RPMI7951 (cell line): ENCODE data around the gene TMEM247. TPM values are rescaled to one million over a fixed set of nuclear protein-coding genes. Genes with fewer than 3 reads are reported as not detected.
A peak's percentile ranks its signal among the peaks of the same experiment; 100 is the strongest.
"Not testable (repeated sequence)": the region's sequence is repeated elsewhere in the genome, so short reads cannot be mapped to it uniquely, and the experiment has no call there.

Experiments
- DNase-seq: peaks from one replicate; pipeline ENCODE4 v3.0.0-alpha.2; 2012; ENCODE audit warnings: low read depth
- total RNA-seq: library from RNA; depleted of rRNA; stranded (reverse); fragments of >200 nt; shearing (Covaris generic); gene quantifications from 2 replicates; pipeline ENCODE4 v1.2.3, GENCODE V29; 2014; rRNA removed

TMEM247 gene
- total RNA-seq, 1 experiment from 2014 or later = not detected

GRCh38 chr2:46510598-46511177 is 31.3 kb downstream of the TMEM247 start:
- DNase-seq = no peak

GRCh38 chr2:46512185-46512584 is 32.8 kb downstream of the TMEM247 start:
- no peak for DNase-seq

DNA sequence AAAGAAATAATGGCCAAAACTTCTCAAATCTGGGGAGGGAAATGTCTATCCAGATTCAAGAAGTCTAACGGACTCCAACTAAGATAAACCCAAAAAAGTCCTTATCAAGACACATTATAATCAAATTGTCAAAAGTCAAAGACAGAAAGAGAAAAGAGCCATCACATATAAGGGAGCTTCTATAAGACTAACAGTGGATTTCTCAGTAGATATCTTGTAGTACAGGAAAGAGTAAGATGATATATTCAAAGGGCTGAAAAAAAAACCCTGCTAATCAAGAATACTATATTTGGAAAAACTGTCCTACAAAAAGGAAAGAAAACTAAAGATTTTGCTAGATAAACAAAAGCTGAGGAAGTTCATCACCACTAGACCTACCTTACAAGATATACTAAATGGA is 35.4 kb downstream of the TMEM247 start:
- no peak for DNase-seq

- no peak for DNase-seq
Observed at GRCh38 chr2:46517485-46517884, 38.1 kb downstream of the TMEM247 start.

DNA sequence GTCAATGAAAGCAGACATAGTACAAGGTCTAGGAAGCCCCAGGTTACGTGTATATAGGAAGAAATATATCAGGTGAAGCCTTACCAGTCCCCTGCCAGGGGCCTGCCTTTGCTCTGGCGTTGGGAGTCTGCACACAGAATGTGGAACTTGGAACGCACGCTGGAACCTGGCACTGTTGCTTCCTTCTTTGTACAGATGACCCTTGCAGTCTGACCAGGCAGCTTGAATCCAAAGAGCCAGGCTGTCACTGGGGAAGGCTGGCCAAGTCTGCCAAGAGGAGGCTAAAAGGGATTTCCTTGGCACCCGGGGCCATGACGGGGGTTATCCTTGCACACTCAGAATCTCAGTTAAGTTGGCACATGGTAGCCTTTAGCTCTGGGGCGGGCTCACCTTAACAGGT is 39.5 kb downstream of the TMEM247 start:
- DNase-seq = no peak

DNA sequence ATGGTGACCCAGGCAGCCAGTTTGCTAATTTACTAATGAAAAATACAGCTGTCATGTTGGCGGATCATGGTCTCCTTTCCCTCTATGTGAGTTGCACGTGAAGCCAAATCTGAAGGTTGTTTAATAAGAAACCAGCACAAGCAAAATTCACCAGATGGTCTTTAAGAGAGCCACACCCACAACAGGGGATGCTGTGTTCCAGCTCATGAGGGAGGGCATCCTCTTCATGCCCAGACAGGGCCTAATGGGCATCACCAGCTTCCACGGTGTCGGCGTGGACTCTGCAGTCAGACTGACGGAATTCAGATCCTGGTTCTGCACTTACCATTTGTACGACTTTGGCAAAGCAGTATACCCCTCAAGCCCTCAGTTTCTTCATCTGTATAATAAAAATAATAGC is 39.9 kb downstream of the TMEM247 start:
- no peak for DNase-seq

DNA sequence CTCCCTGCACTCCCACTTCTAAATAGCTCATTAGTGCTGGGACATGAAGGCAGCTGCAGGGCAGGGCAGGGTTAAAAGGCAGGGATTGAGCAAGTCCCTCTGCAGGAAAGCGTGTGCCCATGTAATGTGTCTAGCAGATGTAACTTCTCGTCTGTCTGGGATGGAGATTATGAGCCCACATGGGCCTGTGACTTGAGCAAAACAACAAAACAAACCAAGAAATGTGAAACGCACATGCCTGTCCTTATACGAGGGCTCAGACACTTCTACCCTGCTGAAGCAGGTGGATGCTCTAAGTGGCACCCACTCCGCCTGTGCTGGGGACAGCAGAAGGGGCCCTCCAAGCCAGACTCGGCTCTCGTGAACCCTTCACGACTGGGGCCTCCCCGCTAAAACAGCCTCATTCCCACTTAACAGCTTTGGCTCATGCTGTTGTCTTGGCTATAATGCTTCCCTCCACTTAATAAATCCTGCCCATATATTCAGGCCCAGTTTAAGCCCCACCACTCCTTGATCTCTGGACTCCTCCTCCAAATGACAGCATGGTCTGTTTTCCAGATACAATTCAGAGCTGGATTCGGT is 40.9 kb downstream of the TMEM247 start:
- DNase-seq = no peak

DNA sequence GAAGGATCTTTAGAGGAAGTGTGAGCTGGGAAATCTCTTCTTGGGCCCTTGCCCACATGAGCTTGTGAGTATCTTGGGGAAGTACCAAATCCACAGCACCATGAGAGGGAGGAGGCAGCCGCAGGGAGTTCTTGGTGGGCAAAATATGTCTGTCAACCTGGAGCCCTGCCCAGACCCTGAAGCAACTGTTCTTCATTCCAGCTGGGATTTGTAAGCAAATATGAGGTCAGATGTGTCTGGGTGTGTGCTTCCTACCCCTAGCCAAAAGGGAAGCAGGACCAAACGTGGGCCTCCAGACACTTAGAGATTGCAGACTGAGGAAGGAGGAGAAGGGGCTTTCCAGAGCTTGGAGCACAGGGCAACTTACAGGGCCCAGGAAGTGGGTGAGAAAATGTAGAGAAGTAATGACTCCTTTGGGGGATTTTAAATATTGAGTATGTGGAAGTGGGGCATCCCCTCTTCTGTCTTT is 41.9 kb downstream of the TMEM247 start:
- DNase-seq = peak; percentile 67

GRCh38 chr2:46522385-46522784 is 43.0 kb downstream of the TMEM247 start:
- DNase-seq = not testable (repeated sequence)

GRCh38 chr2:46525522-46526155 is 46.3 kb downstream of the TMEM247 start:
- DNase-seq = no peak

DNA sequence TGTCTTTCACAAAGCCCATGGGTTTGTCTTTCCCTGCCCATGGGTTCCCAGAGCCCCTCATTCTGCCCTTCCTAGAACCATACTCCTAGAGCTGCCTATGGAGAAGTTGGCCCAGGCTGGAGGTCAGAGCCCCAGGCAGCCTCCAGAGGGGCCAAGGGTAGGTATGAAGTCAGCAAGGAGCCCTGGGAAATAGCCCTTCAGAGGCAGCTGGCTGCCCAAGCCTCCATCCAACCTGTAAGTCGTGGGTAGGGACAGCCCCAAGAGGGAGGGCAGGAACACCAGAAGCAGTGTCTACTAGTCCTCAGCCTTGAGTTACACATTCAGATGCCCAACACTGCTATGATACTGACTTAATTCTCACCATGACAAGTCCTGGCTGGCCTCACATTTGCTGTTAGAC is 49.5 kb downstream of the TMEM247 start:
- DNase-seq = no peak

GRCh38 chr2:46530639-46531038 is 51.3 kb downstream of the TMEM247 start:
- no peak for DNase-seq

DNA sequence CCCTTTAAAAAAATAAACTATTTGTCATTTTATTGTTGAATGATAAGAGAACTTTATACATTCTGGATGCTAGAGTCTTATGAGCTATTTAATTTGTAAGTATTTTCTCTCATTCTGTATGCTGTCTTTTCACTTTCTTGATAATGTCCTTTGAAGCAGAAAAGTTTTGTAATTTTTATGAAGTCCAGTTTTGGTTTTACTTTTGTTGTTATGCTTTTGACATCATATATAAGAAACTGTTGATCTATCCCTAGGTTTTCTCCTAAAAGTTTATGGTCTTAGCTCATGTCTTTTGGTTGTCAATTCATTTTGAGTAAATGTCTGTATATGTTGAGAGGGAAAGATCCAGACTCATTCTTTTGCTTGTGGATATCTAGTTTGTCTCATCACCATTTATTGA is 52.5 kb downstream of the TMEM247 start:
- DNase-seq = no peak

Other genes with a start within 250 kb of the TMEM247 start
- 12.3 and 18.5 TPM in 2 replicates for gene EPAS1, start 182.2 kb upstream of the TMEM247 start, total RNA-seq
- 53.3 and 64.2 TPM in 2 replicates for gene RHOQ, start 62.9 kb downstream of the TMEM247 start, total RNA-seq
- gene ATP6V1E2, start 63.0 kb downstream of the TMEM247 start, total RNA-seq = 4.1 and 7.5 TPM in 2 replicates
- 32.6 and 35.6 TPM in 2 replicates for gene PIGF, start 137.5 kb downstream of the TMEM247 start, total RNA-seq
- gene CRIPT, start 137.7 kb downstream of the TMEM247 start, total RNA-seq = 40.5 and 43.5 TPM in 2 replicates
- gene SOCS5, start 219.7 kb downstream of the TMEM247 start, total RNA-seq = 52.6 and 60.3 TPM in 2 replicates